Neural progenitor cell (in vitro differentiated cells): Measurements from ENCODE around the gene SCYGR3. TPM values are rescaled to one million over a fixed set of nuclear protein-coding genes. Genes with fewer than 3 reads are reported as not detected.
"Not testable (repeated sequence)": the region's sequence is repeated elsewhere in the genome, so short reads cannot be mapped to it uniquely, and the experiment has no call there.

Source experiments
- DNase-seq: peaks from one replicate; pipeline ENCODE4 v3.0.0-alpha.2; 2016; ENCODE audit warnings: low spot score
- H2AFZ ChIP-seq: fragments of 200-600 bp; sonication (generic); replicated peaks from 2 replicates; pipeline ENCODE4 v1.6.1; 2016; ENCODE audit warnings: antibody characterized with exemption
- H3F3A ChIP-seq: fragments of 200-600 bp; sonication (generic); 2 replicates; pipeline ENCODE4 v1.6.1; 2016; ENCODE audit warnings: antibody characterized with exemption, low read depth
- H3K27ac ChIP-seq: fragments of 200-600 bp; sonication (generic); 2 replicates; pipeline ENCODE4 v1.5.1; 2016; ENCODE audit warnings: mild to moderate bottlenecking
- H3K27me3 ChIP-seq: fragments of 200-600 bp; sonication (generic); 2 replicates; pipeline ENCODE4 v1.6.1; 2016; ENCODE audit warnings: mild to moderate bottlenecking, moderate library complexity
- H3K36me3 ChIP-seq: fragments of 200-600 bp; sonication (generic); 2 replicates; pipeline ENCODE4 v1.5.1; 2016
- H3K4me1 ChIP-seq: fragments of 200-600 bp; sonication (generic); 2 replicates; pipeline ENCODE4 v1.6.1; 2016; ENCODE audit warnings: mixed run types
- H3K4me2 ChIP-seq: fragments of 200-600 bp; sonication (generic); 2 replicates; pipeline ENCODE4 v1.6.1; 2016
- H3K4me3 ChIP-seq: fragments of 200-600 bp; sonication (generic); 2 replicates; pipeline ENCODE4 v1.5.1; 2016
- H3K79me2 ChIP-seq: fragments of 200-600 bp; sonication (generic); 2 replicates; pipeline ENCODE4 v1.6.1; 2016; ENCODE audit warnings: low read depth
- H3K9ac ChIP-seq: fragments of 200-600 bp; sonication (generic); 2 replicates; pipeline ENCODE4 v1.6.1; 2016
- H3K9me3 ChIP-seq: fragments of 200-600 bp; sonication (generic); 2 replicates; pipeline ENCODE4 v1.5.1; 2016; ENCODE audit warnings: low read depth
- H4K20me1 ChIP-seq: fragments of 200-600 bp; sonication (generic); 2 replicates; pipeline ENCODE4 v1.6.1; 2016; ENCODE audit warnings: low read depth
- H3K27ac Mint-ChIP-seq: 3 replicates; pipeline ENCODE4 v1.8.0; 2021; ENCODE audit warnings: mixed read lengths
- H3K27me3 Mint-ChIP-seq: 2 replicates; pipeline ENCODE4 v1.8.0; 2022; ENCODE audit warnings: low read depth, mild to moderate bottlenecking, inconsistent platforms, moderate library complexity, mixed read lengths; ENCODE audit not compliant: insufficient read depth
- H3K36me3 Mint-ChIP-seq: 3 replicates; pipeline ENCODE4 v1.8.0; 2021; ENCODE audit warnings: mixed read lengths
- H3K4me1 Mint-ChIP-seq: 3 replicates; pipeline ENCODE4 v1.8.0; 2021; ENCODE audit warnings: mixed read lengths
- H3K4me3 Mint-ChIP-seq: 3 replicates; pipeline ENCODE4 v1.8.0; 2021; ENCODE audit warnings: mild to moderate bottlenecking, moderate library complexity, mixed read lengths
- H3K9me3 Mint-ChIP-seq: 3 replicates; pipeline ENCODE4 v1.8.0; 2020; ENCODE audit warnings: mixed read lengths
- CTCF ChIP-seq: fragments of 200-600 bp; sonication (generic); IDR thresholded peaks from 2 replicates; pipeline ENCODE4 v1.5.1; 2017; ENCODE audit warnings: antibody characterized with exemption, mild to moderate bottlenecking
- EZH2 ChIP-seq: fragments of 200-600 bp; sonication (generic); IDR thresholded peaks from 2 replicates; pipeline ENCODE4 v1.6.1; 2017; ENCODE audit warnings: antibody characterized with exemption, mild to moderate bottlenecking, moderate library complexity
- EZH2phosphoT487 ChIP-seq: fragments of 200-600 bp; sonication (generic); IDR thresholded peaks from 2 replicates; pipeline ENCODE4 v1.6.1; 2017; ENCODE audit warnings: antibody characterized with exemption
- total RNA-seq: library from RNA; depleted of rRNA; stranded (reverse); fragments of >200 nt; gene quantifications from 2 replicates; pipeline ENCODE4 v1.2.3, GENCODE V29; 2015; ENCODE audit warnings: low replicate concordance

Gene SCYGR3
- total RNA-seq, 1 donor from 2014 or later = not detected

GRCh38 chr2:227607941-227608340 is 6.7 kb downstream of the SCYGR3 start:
- Histone ChIP-seq H3K36me3 (no peaks in the 10 kb centered on the region), H3K9me3 (no peaks in the 10 kb centered on the region), H4K20me1 (no peaks in the 10 kb centered on the region), H3K27ac (no peak overlapping the region), H3K79me2 (no peaks in the 10 kb centered on the region), H3F3A (no peaks in the 10 kb centered on the region), H3K27me3 (no peaks in the 10 kb centered on the region), H2AFZ (no peak overlapping the region), H3K4me1 (no peaks in the 10 kb centered on the region), H3K4me3 (no peak overlapping the region), H3K9ac (no peak overlapping the region), H3K4me2 (no peak overlapping the region)
- no peak for TF ChIP-seq EZH2
- TF ChIP-seq EZH2phosphoT487 = no peak
- TF ChIP-seq CTCF = no peak
- no peak for DNase-seq
- no peaks in the 10 kb centered on the region for H3K4me1 Mint-ChIP-seq
- no peaks in the 10 kb centered on the region for H3K27me3 Mint-ChIP-seq
- no peak overlapping the region for H3K27ac Mint-ChIP-seq
- H3K9me3 Mint-ChIP-seq = no peaks in the 10 kb centered on the region
- H3K36me3 Mint-ChIP-seq = no peaks in the 10 kb centered on the region
- H3K4me3 Mint-ChIP-seq = no peak overlapping the region

GRCh38 chr2:227606476-227606875 is 8.2 kb downstream of the SCYGR3 start:
- Mint-ChIP-seq H3K36me3 (no peaks in the 10 kb centered on the region), H3K9me3 (no peaks in the 10 kb centered on the region), H3K4me1 (no peaks in the 10 kb centered on the region), H3K27me3 (no peaks in the 10 kb centered on the region), H3K4me3 (no peak overlapping the region), H3K27ac (no peak overlapping the region)
- Histone ChIP-seq H3F3A (no peaks in the 10 kb centered on the region), H3K9me3 (no peaks in the 10 kb centered on the region), H3K4me1 (no peaks in the 10 kb centered on the region), H2AFZ (no peak overlapping the region), H3K36me3 (no peaks in the 10 kb centered on the region), H3K9ac (no peak overlapping the region), H3K27me3 (no peaks in the 10 kb centered on the region), H3K4me3 (no peak overlapping the region), H3K4me2 (no peak overlapping the region), H3K27ac (no peak overlapping the region), H3K79me2 (no peaks in the 10 kb centered on the region), H4K20me1 (no peaks in the 10 kb centered on the region)
- no peak for DNase-seq
- TF ChIP-seq CTCF (no peak), EZH2phosphoT487 (no peak), EZH2 (no peak)

GRCh38 chr2:227602358-227602757 is 12.3 kb downstream of the SCYGR3 start:
- Histone ChIP-seq H3K4me3 (no peak overlapping the region), H2AFZ (no peak overlapping the region), H3K4me2 (no peak overlapping the region), H3K36me3 (no peaks in the 10 kb centered on the region), H3F3A (no peaks in the 10 kb centered on the region), H3K79me2 (no peaks in the 10 kb centered on the region), H3K27ac (no peak overlapping the region), H3K27me3 (no peaks in the 10 kb centered on the region), H3K4me1 (no peaks in the 10 kb centered on the region), H3K9ac (no peak overlapping the region), H3K9me3 (no peaks in the 10 kb centered on the region), H4K20me1 (no peaks in the 10 kb centered on the region)
- H3K27ac Mint-ChIP-seq = no peak overlapping the region
- H3K36me3 Mint-ChIP-seq = no peaks in the 10 kb centered on the region
- peaks cover 2% of the 10 kb centered on the region for H3K27me3 Mint-ChIP-seq
- no peak for DNase-seq
- peaks cover 7% of the 10 kb centered on the region for H3K4me1 Mint-ChIP-seq
- no peak for TF ChIP-seq CTCF
- TF ChIP-seq EZH2phosphoT487 = no peak
- no peak for TF ChIP-seq EZH2
- no peaks in the 10 kb centered on the region for H3K9me3 Mint-ChIP-seq
- H3K4me3 Mint-ChIP-seq = no peak overlapping the region

GRCh38 chr2:227598835-227599503 is 15.7 kb downstream of the SCYGR3 start, which contains the start of gene SCYGR2:
Gene SCYGR2, plus strand, starts transcription at chr2:227598893. Its CDS starts 0 bp downstream, at chr2:227598893.
- H2AFZ ChIP-seq = not testable (repeated sequence)
- peak within 1 kb of the TSS; percentile 46 for H3K27ac Mint-ChIP-seq

More at GRCh38 chr2:227598835-227599503, 15.7 kb downstream of the SCYGR3 start, which contains the start of gene SCYGR2:
- not testable (repeated sequence) for H3K9ac ChIP-seq, H3K27ac ChIP-seq, H3K27me3 Mint-ChIP-seq, H3K4me1 Mint-ChIP-seq, H3K27me3 ChIP-seq, H3K36me3 Mint-ChIP-seq, H3K4me3 Mint-ChIP-seq, DNase-seq, H3K4me2 ChIP-seq, H3K36me3 ChIP-seq, H3K9me3 Mint-ChIP-seq, H3F3A ChIP-seq, H3K79me2 ChIP-seq, H4K20me1 ChIP-seq, H3K4me1 ChIP-seq, H3K4me3 ChIP-seq, H3K9me3 ChIP-seq
